Measurements from ENCODE around the gene ZMYM4.

The ZMYM4 gene

DNA sequence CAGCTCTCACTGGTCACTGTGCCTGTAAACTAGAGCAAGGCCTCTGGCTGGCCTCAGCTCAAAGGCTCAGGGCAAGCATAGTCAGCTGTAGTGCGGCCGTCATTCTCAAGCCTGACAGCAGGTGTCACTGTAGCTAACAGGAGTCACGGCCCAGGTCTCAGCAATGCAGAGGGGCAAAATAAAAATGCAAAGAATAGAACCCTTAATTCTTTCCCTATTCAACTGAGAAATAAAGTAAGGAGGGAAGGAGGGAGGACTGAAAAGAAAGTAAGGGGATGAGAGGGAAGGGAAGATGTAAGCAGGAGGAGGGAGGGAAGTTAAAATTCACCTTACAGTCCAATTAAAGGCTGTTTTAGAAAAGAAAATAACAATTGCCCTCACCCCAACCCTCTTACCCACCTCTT is 182.6 kb downstream of the ZMYM4 start:
- no peaks in the 10 kb centered on the region for H3K27me3 ChIP-seq
- H3K36me3 ChIP-seq: peaks cover 32 to 63% (median 46%) of the 10 kb centered on the region in 3 donors
- H3K9me3 ChIP-seq: no peaks in the 10 kb centered on the region
- no peak overlapping the region for H3K27ac ChIP-seq
- peaks cover 0 to 27% (median 25%) of the 10 kb centered on the region in 4 donors for H3K4me1 ChIP-seq
- TF ChIP-seq, protein P1, sequence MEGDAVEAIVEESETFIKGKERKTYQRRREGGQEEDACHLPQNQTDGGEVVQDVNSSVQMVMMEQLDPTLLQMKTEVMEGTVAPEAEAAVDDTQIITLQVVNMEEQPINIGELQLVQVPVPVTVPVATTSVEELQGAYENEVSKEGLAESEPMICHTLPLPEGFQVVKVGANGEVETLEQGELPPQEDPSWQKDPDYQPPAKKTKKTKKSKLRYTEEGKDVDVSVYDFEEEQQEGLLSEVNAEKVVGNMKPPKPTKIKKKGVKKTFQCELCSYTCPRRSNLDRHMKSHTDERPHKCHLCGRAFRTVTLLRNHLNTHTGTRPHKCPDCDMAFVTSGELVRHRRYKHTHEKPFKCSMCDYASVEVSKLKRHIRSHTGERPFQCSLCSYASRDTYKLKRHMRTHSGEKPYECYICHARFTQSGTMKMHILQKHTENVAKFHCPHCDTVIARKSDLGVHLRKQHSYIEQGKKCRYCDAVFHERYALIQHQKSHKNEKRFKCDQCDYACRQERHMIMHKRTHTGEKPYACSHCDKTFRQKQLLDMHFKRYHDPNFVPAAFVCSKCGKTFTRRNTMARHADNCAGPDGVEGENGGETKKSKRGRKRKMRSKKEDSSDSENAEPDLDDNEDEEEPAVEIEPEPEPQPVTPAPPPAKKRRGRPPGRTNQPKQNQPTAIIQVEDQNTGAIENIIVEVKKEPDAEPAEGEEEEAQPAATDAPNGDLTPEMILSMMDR (IDR thresholded peaks at IDR 0.05): peak; percentile 81 to 82
- DNase-seq: peak; percentile 81 to 88
- no peak overlapping the region for H3K4me3 ChIP-seq
- intact Hi-C loops (cut with DNase I; ENCODE audit: low total_unique reads): loop anchor here (2.0 to 5.0 kb wide), 2 partner anchors 110 to 266 kb away; partner anchors contain the start of gene C1orf216

DNA sequence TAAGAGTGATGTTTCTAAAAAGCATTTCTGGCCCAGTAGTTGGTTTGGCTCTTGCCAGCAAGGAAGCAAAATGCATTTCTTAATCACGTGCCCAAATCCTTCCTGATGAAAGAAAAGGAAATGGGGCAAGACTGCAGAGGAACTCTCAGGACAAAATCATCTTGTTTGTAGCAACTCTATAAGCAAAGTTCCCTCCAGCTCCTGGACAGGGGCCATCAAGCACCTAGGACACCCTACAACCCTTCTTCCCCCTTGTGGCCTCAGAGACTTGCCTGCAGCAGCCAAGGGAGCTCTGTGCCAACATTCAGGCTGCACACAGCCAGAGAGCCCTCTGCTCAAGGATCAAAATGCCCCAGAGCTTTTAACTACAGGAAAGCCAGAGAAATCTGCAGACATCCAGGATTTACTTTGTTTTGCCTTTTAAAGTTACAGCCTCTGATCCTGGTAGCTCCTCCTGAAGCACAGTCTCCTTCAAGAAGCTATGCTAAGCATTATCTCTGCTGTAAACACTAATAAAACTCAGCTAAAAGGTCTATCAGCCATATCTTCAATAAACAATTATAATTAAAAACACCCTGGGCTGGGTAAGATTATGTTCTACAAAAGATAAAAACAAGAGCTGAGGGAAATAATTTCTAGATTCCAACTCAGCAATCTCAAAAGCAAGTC is 183.7 kb downstream of the ZMYM4 start:
- TF ChIP-seq, protein P1 (IDR thresholded peaks at IDR 0.05): no peak
- H3K27ac ChIP-seq: peak overlapping the region; percentile 33 to 48
- DNase-seq: peak; percentile 51 to 71
- H3K36me3 ChIP-seq: peaks cover 31 to 56% (median 44%) of the 10 kb centered on the region in 3 donors
- peaks cover 0 to 27% (median 25%) of the 10 kb centered on the region in 4 donors for H3K4me1 ChIP-seq
- no peaks in the 10 kb centered on the region for H3K27me3 ChIP-seq
- H3K4me3 ChIP-seq: no peak overlapping the region
- intact Hi-C loops (cut with DNase I; ENCODE audit: low total_unique reads): loop anchor here (5.0 kb wide), 1 partner anchor 265 kb away; the partner anchor contains the start of gene C1orf216
- no peaks in the 10 kb centered on the region for H3K9me3 ChIP-seq

DNA sequence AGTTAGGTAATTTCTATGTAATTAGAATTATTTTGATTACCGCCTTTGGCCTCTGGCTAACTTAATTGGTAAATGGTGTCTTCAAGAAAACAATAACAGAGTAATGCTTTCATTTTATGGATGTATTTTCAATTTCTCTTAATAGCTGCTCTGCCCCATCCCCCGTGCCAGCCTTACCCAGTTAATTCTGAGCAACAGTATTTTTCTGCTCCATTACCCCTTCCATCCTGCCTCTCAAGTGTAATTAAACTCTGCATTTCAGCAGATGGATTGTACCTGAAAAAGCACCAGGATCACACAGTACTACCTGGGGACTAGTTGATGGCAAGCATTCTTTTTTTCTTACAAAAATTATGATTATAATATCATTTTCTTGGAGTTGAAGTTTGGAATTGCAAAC is 184.5 kb downstream of the ZMYM4 start:
- H3K4me3 ChIP-seq: no peak overlapping the region
- no peaks in the 10 kb centered on the region for H3K27me3 ChIP-seq
- peaks cover 0 to 27% (median 25%) of the 10 kb centered on the region in 4 donors for H3K4me1 ChIP-seq
- TF ChIP-seq, protein P1 (IDR thresholded peaks at IDR 0.05): no peak
- DNase-seq: no peak
- no peaks in the 10 kb centered on the region for H3K9me3 ChIP-seq
- no peak overlapping the region for H3K27ac ChIP-seq
- H3K36me3 ChIP-seq: peaks cover 23 to 56% (median 36%) of the 10 kb centered on the region in 3 donors
- intact Hi-C loops (cut with DNase I; ENCODE audit: low total_unique reads): loop anchor here (5.0 kb wide), 1 partner anchor 264 kb away; the partner anchor contains the start of gene C1orf216

DNA sequence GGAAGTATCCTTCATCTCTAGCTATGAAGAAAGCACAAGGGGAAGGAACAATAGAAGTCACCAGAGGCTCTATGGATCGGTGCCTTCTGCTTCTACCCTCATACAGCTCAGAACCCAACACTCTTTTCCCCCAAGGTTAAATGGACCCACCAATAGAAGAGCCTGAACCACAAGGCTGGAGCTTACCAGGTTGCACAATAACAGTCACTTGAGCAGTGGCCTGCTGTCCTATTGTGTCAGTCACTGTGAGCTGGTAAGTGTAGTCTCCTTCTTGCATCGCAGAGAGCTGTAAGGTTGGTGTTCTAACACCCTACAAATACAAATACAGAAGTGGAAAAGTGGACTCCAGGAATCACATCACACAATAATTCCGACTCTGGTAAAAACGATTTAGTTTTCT is 185.7 kb downstream of the ZMYM4 start:
- intact Hi-C loops (cut with DNase I; ENCODE audit: low total_unique reads): loop anchor here (5.0 kb wide), 1 partner anchor 263 kb away; the partner anchor contains the start of gene C1orf216
- no peak for DNase-seq
- Histone ChIP-seq H3K27ac (no peak overlapping the region), H3K36me3 (peaks cover 15 to 56% (median 25%) of the 10 kb centered on the region in 3 donors), H3K27me3 (no peaks in the 10 kb centered on the region), H3K9me3 (no peaks in the 10 kb centered on the region), H3K4me1 (peaks cover 0 to 27% (median 25%) of the 10 kb centered on the region in 4 donors), H3K4me3 (no peak overlapping the region)
- TF ChIP-seq, protein P1 (IDR thresholded peaks at IDR 0.05): no peak

DNA sequence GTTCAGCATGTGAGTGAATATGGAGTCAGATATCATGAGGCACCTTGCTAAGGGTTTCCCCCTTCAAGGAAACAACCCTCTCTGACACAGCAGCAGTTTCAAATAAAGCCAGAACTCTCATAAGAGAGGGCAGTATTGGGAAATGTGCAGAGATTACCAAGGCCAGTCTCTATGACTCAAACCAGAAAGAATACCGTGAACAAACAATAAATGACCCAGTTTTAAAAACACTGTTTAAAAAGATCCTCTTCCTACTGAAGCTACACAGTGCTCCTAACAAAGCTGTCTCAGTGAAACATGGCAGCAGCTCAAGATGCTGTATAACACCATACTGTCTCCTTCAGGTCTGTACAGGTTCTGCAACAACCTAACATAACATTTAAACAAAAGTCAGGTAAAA is 186.1 kb downstream of the ZMYM4 start:
- Histone ChIP-seq H3K4me1 (peaks cover 0 to 27% (median 25%) of the 10 kb centered on the region in 4 donors), H3K36me3 (peaks cover 13 to 53% (median 20%) of the 10 kb centered on the region in 3 donors), H3K4me3 (no peak overlapping the region), H3K9me3 (no peaks in the 10 kb centered on the region), H3K27me3 (no peaks in the 10 kb centered on the region), H3K27ac (no peak overlapping the region)
- intact Hi-C loops (cut with DNase I; ENCODE audit: low total_unique reads): loop anchor here (5.0 kb wide), 1 partner anchor 263 kb away; the partner anchor contains the start of gene C1orf216
- TF ChIP-seq, protein P1 (IDR thresholded peaks at IDR 0.05): no peak
- no peak for DNase-seq

Data from tibial artery (tissue), 4 donors.